ENCODE measurements around the gene P3H4.
A peak's percentile ranks its signal among the peaks of the same experiment; 100 is the strongest.
"Not testable (repeated sequence)": the region's sequence is repeated elsewhere in the genome, so short reads cannot be mapped to it uniquely, and the experiment has no call there.

The P3H4 gene

DNA sequence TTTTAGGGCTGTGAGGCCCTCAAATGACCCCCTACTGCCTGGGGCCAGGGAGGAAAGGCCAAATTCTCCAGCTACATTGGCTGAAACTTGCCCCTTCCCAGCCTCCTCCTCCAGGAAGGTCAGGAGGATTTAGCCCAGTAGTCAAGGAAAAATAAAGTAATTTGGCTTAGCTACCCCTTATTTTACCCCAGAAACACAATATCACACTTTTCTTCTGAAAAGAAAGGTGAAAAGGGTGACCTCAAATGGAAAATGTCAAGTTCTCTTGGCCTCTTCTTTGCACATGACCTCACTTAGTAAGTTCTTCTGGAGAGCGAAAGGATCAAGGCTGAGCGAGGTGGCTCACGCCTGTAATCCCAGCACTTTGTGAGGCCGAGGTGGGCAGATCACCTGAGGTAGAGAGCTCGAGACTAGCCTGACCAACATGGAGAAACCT, 17.2 kb downstream of the P3H4 start:
- DNase-seq (ENCODE audit: low read depth), result no peak

DNA sequence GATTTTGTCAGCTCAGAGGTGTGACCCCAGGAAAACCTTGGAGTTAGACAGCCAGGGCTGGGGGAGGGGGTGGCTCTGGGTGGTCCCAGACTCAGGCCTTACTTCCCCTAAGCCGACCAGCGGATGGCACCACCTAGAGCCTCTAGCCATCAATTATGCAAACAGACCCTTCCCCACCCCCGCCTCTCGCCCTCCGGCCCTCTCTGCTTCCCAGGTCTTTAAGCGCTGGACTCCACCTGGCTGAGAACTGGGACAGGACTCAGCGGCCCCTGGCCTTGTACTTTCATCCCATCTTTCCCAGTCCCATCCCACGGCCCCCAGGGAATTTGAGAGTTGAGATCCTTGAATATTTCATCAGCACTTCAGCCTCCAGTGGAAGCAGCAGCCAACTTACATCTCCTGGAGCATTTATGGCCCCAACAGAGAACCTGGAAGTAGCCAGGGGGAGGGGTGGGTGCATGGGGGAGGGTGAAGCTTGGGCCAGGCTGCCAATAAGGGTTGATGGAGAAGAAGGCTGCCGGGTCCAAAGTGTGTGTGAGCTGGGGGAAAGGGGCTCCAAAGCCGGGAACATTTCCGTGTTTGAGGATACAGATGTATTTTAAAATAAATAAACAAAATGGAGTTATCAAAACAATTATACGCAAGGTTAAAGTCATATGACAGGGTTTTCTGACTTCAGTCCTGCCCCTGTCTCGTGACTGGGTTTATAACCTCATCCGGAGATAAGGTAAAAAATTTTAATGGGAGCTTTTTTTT, 17.8 kb downstream of the P3H4 start:
- DNase-seq (ENCODE audit: low read depth), result no peak

DNA sequence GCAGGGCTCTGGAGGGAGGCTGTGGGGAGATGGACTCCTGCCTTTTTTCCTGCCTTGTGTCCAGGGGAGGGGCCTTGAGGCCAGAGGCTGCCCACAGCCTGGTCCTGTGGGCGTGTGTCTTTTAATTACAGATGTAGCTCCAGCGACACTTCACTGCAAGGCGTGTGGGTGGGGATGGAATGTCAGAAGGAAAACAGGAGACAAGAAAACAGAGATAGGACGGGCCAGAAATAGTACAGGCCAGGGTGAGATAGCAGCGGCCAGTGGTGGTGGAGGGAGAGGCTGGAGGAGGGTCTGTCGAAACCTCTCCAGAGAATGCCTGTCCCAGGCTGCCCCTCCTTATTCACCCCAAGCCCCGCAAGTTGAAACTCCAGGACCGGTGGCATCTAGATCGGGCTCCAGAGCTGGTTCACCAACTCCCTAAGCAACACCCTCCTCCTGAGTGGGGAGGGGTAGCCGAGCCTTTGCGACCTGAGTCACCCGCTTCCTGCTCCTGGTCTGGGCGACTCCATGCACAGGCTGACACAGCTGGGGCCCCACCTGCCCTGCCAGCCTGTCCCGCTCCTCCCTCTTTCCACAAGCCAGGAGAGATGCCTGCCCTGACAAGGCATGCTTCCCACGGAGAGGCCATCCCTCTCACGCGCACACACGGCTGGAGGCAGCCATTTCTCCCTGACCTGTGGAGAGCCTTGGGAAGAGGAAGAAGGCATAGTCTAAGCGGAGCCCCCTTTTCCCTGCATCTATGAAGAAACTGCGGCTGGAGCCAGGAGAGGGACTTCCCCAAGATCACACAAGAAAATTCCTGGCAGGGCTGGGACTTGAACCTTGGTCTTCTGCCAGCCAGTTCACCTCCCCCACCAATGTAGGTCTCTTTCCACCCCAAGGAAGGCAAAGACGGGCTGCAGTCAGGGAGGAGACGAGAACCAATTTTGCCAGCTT, 18.6 kb downstream of the P3H4 start:
- no peak for DNase-seq (ENCODE audit: low read depth)

DNA sequence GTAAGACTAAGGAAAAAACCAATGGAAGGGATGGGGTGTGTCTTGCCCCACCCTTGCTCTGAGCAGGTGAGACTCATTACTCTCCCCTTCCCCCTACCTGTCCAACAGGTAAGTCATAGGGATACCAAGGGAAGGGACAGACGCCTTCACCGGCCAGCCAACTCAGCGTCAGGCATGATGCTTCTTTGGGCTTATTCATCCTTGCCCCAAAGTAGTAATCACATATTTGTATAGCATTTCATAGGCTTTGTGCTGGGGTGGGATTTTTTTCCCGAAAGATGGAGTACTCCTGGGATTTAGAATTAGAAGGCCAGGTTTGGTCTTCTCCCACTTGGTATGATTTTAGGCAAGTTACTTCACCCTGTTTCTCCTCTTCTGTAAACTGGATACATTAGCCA, 24.7 kb downstream of the P3H4 start:
- DNase-seq (ENCODE audit: low read depth), result no peak

DNA sequence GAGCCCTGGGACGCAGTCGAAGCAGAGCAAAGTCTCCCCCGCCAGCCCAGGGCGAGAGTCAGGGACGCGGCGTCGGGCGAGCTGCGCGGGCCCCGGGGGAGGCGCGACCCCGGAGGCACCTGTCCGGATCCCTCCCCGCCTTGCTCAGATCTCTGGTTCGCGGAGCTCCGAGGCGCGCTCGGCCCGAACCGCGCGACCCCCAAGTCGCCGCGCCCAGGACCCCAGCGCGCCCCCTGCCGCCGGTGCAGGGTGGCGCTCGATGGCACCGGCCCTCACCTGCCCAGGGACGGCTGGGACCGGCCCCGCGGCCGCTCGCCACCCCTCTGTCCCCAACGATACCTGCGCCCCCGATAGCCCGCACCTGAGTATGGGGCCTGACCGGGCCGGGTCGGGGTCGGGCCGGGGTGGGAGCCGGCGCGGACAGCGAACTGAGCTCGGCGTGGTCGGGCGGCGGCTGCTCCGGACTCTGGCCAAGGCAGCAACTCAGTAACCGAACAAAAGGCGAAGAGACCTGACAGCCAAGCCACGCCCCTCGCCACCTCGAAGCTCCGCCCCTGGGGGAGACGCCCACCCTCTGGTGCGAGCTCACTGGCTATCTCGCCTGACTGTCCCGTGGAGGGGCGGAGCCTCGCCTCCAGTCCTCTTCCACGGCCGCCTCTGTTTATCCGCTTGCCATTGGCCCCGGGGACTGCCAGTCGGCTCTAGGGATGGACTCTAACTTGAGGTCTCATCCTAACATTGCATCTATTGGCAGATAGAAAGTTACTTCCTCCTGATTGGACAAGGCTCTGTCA, 25.3 kb downstream of the P3H4 start, which contains the start of gene JUP:
Gene JUP (minus strand): TSS at position 485 of the 794 bp plus-strand sequence. CDS start 14,857 bp downstream, outside the sequence.
- DNase-seq (ENCODE audit: low read depth), result peak; percentile 81

DNA sequence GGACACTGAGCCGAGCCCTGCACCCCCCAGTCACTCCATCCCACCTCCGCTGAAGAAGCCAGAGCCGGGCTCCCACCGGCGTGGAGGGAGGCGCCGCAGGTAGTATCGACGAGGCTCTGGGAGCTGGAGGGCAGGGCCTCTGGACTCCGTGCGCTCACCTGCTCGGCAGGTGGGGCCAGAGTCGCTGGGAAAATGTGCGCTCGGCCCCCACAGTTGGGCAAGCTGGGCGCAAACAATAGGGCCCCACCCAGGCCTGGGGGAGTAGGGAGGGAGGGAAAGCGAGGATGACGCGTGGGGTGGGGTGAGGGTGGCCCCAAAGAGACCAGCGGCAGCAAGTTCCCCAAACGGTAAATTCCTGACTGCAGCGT, 25.9 kb downstream of the P3H4 start:
- no peak for DNase-seq (ENCODE audit: low read depth)

DNA sequence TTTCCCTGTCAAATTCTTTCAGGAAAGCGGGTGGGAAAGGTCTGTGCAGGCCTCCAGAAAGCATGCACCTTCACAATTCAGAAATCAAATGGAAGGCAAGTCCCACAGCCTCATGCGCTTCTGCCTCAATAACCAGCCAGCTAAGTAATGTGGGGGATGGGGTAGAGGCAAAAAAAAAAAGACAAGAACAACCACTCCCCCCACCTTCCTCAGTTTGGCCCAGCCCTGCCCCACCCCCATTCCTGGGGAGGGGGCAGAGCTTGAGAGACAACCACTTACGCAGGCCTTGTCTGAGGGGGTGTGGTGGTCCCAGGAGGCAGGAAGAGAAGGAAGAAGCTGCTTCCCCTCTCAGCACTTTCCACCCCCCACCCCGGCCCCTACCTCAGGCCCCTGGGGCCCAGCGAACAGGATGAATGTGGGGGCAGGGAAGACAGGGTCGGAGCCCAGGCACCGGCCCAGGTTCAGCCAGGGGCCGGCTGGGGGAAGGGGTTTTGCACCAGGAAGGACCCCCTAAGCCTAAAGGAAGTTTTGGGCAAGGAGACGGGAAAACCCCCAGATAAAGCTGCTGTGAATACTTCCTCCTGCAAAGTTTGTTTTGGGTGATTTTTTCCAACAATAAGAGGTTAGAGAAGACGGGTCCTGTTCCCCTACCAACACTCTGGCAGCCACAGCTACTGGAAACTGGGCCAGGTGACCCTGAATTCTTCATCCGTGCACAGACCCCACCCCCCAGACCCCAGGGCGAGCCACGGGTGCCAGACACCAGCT, 26.5 kb downstream of the P3H4 start:
- DNase-seq (ENCODE audit: low read depth), result no peak

DNA sequence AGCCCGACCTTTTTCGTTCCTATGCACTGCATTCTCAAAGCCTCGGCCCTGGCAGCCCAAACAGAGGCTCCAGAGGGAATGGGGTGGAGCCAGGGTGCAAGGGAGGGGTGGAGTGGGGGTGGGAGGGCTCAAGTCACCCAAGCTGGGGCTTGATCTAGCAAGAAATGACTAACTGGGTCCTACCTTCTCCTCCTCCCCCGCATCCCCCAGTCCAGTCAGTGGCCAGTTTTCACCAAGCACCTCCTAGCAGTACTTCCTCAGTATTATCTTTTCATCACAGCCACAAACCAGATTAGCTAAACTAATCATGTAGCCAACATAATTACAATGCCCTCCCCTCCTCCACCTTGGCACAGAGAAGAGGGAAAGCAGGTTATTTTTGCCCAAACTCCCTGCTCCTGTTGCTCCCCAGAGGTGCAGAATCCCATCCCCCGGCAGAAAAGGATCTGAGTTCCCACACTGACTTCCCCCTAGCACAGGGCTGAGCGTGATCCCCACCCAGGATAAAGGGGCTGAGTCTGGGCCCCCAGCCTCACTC, 27.5 kb downstream of the P3H4 start:
- no peak for DNase-seq (ENCODE audit: low read depth)

DNA sequence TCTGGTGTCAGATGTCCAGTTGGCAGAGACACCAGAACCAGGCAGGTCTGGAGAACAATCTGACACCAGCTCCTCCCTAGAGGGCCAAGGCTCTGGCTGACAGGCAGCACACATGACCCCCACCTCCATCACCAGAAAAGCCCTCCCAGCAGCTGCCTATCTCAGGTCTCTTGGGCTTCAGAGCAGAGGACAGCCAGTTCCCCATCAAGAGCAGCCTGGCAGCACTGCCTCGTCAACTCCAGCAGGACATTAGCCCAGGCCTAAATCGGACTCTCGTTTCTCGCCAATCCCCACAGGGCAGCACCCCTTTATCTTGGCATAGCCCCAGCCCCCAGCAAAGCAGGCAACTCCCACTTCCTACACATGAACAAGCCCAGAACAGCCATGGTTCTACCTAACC, 29.6 kb downstream of the P3H4 start:
- no peak for DNase-seq (ENCODE audit: low read depth)

DNA sequence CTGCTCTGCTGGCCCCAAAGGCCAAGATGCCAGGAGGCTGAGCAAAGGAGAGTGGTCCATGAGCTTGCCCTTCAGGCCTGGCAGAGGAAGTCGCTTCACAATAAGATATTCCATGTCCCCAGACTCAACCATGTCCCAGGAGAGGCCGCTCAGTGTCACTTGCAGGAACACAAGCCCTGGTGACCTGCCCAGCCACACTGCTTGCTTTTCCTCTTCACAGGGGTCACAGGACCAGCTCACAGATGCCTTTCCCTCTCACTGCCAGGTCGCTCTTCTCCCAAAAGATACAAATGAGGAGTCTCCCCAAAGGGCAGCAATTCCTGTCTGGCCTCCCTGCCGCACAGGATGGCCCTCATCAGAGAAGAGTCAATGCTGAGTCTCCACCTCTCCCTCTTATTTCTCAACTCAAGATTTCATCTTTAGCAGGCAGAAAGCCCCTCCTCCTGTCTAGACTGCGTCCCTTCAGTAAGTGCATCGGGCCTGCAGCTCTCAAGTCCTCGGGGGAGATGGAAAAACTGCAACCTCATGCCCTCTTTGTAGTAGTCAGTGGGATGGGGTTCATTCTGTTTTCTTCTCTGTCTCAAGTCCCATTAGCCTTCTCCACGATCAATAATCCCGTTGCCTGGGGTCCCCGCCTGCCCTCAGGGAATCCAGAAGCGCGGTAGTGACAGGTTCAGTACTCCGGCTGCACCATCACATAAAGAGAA, 30.2 kb downstream of the P3H4 start:
- DNase-seq (ENCODE audit: low read depth), result no peak

DNA sequence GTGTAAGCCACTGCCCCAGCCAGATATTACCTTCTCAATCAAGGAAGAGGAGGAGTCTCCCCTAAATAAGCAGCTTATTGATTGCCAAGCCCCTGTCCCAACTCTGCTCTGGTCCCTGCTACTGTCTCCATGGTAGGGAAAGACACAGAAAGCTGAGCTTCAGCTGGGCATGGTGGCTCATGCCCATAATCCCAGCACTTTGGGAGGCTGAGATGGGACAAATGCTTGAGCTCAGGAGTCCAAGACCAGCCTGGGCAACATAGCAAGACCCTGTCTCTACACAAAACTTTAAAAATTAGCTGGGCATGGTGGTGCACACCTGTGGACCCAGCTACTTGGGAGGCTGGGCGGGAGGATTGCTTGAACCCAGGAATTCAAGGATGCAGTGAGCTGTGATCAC, 31.8 kb downstream of the P3H4 start:
- DNase-seq (ENCODE audit: low read depth), result no peak

DNA sequence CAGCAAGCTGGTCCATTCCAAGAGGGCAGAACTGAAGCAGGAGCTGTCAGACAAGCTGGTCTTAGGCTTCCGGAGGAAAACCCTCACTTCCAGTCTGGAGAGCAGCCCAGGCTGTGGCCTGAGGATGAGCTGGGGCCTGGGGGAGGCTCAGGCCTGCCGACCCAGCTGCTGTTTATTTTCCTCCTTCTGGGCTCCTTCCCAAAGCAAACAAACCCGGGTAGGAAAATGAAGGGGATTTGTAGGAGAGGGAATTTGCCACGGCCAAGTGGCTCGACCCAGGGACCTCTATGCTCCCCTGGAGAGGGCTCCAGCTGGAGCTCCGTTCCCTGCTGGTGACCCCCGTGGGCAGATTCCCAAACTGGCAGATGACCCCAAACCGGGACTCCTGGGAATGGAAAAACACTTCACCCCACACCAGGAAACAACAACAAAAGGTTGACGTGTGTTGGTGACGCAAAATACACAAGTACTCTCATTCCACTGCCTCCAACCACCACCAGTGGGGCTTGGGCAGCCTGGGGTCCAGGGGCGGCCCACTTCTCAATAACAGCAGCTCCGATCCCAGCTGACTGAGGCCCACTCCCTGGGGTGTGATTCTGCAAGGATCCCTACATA, 34.1 kb downstream of the P3H4 start:
- no peak for DNase-seq (ENCODE audit: low read depth)

DNA sequence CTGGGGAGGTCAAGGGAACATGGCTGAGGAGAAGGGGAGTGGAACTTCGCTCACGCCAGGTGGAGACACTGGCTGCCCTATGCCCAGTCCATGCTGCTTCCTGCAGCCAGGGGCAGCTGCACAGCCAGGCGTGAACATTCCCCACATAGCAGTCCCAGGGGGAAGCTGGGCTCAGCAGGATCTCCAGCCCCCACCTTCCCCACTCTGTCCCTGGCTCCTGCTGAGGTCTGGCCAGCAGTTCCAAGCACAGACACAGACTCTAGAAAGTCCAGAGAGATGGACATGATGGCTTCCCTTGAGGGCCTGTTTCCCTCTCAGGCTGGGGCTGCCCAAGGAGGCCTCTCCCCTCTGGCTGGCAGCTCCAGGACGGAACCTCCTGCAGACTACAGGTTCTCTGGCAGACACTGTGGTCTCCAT, 34.6 kb downstream of the P3H4 start:
- DNase-seq (ENCODE audit: low read depth), result no peak

DNA sequence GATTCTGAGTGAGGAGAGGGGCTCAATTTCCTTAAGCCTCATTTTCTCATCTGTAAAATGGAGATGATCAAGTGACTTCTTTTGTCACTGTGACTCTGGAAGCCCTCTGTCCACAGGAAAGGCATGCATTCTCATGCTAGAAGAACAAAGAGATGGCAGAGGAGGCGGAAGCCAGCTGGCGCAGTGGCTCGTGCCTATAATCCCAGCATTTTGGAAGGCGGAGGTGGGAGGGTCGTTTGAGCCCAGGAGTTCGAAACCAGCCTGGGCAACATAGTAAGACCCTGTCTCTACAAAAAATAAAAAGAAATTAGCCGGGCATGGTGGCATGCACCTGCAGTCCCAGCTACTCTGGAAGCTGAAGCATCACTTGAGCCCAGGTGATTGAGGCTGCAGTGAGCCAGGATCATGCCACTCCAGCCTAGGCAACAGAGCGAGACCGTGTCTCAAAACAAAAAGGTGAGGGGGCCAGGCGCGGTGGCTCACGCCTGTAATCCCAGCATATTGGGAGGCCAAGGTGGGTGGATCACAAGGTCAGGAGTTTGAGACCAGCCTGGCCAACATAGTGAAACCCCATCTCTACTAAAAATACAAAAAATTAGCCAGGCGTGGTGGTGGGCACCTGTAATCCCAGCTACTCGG, 35.4 kb downstream of the P3H4 start:
- DNase-seq (ENCODE audit: low read depth), result not testable (repeated sequence)

DNA sequence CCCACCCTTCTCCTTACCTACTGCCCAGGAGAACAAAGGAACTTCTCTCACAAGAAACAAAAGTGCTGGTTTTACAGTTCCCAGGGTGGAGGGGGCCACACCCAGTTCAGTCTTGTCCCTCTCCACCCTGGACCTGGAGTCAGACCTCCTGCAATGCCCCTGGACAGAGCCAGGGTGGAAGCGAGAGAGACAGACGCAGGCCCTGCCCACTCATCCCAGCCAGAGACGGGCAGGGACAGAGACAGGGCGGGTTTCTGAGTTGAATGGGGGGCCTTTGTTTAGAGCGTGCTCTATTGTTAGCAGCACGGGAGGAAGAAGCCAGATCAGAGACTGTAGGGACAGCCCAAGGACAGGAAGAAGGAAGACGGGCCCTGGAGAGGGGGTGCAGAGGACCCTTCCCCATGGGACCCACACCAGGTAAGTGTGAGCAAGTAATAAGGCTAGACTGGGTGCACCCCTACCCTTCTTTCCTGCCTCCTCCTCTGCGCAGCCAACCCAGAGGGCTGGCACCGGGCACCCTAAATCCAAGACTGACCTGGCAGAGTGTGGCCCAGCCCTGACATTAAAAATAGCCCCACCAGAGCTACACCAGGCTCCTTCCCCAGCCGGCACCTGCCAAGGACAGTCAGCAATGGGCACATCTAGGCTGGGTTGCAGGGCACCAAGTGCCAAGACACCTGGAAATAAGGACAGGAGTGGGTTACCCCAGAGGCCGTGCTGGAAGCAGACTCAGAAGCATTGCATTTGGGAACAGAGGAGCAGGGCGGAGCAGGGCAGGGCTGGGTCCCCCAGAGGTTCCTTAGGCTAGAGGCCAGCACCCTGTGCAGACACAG, 36.1 kb downstream of the P3H4 start:
- DNase-seq (ENCODE audit: low read depth), result no peak

DNA sequence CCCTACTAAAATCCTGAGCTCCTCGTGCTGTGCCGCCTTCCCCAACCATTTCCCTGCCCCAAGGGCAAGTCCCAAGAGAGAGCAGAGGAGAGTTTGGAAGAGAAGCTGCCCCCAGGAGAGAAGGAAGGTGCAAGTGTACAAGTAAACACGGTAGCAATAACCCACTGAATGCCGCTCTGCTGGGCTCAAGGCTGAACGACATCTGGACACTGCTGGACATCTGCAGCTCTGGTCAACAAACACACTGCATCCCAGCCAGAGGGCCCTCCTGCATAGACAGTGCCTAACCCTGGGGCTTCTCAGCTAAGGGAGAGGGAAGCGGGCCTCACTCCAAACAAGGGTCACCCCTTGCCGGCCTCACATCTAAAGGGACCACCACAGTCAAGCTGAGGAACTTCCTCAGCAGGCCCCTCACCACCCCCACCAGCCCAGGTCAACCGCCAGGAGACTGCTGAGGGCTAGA, 38.0 kb downstream of the P3H4 start:
- no peak for DNase-seq (ENCODE audit: low read depth)

DNA sequence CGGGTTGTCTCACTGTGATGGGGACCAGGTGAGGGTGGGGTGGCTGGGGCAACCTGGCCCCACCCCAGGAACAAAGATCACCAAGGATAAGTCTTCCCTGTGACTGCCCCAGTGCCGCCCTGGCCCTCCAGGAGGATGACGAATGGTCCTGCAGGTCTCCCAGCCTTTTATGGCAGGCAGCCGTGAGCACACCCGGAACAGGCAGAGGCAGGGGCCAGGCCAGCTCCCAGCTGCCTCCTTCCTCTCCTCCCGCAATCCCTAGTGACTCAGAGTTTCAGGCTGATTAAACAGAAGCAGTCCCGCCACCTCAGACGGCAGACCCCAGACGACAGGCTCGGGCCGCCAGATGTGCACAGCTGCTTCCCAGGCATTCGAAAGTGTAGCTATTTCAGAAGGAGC, 38.6 kb downstream of the P3H4 start:
- no peak for DNase-seq (ENCODE audit: low read depth)

DNA sequence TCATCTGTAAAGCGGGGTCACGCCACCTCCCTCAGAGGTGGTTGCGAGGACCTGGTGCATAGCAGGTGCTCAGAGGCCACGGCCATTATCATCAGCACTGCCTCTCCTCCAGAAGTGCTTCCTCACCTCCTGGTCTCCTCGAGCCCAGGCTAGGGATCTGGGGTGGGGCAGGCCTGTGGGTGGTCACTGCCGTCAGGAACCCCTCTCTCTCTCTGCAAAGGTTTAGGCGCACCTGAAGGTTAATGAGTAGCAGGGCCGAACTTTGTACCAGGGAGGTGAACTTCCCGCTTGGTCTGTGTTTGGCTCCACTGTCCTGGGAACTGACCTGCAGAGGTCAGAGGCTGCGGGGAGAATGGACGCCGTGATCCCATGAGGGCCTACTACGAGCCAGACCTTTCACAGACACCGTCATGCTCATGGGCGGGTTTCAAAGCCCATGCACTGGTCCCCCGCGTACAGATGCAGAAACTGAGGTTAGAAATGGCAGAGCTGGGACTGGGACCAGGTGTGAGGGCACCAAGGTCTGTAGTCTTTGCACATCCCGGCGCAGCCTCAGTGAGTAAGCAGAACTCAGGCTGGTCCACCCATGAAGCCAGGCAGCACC, 39.1 kb downstream of the P3H4 start:
- DNase-seq (ENCODE audit: low read depth), result no peak

Measured in T-helper 22 cell (primary cell).